IPS-18a (cell line): ENCODE data around the gene FLT3.

Source experiments
- H3K27ac ChIP-seq: one replicate; pipeline ENCODE4 v1.5.1; 2013; ENCODE audit warnings: low read length
- H3K27me3 ChIP-seq: one replicate; pipeline ENCODE4 v1.6.1; 2013; ENCODE audit warnings: mild to moderate bottlenecking, low read length; ENCODE audit not compliant: control insufficient read depth, insufficient read depth
- H3K36me3 ChIP-seq: one replicate; pipeline ENCODE4 v1.6.1; 2013; ENCODE audit warnings: low read depth, low read length; ENCODE audit not compliant: control insufficient read depth
- H3K4me1 ChIP-seq: one replicate; pipeline ENCODE4 v1.6.1; 2013; ENCODE audit warnings: low read depth, low read length; ENCODE audit not compliant: control insufficient read depth
- H3K4me3 ChIP-seq: one replicate; pipeline ENCODE4 v1.5.1; 2013; ENCODE audit warnings: low read length
- H3K9ac ChIP-seq: one replicate; pipeline ENCODE4 v1.6.1; 2013; ENCODE audit warnings: mild to moderate bottlenecking, low read length, moderate library complexity
- H3K9me3 ChIP-seq: one replicate; pipeline ENCODE4 v1.6.1; 2013; ENCODE audit warnings: low read depth, low read length; ENCODE audit not compliant: control insufficient read depth

Gene FLT3

GRCh38 chr13:27988520-27988919, 111.9 kb downstream of the FLT3 start, which contains the start of gene URAD:
Gene URAD (minus strand): TSS chr13:27988693. CDS start chr13:27988637, 56 bp downstream.
- Histone ChIP-seq H3K27me3 (peaks cover 50% of the 10 kb centered on the region), H3K4me3 (no peak within 1 kb of the TSS), H3K27ac (no peak within 1 kb of the TSS), H3K9me3 (no peaks in the 10 kb centered on the region), H3K36me3 (no peaks in the 10 kb centered on the region), H3K4me1 (no peaks in the 10 kb centered on the region), H3K9ac (no peak within 1 kb of the TSS)

GRCh38 chr13:27985600-27985999, 114.8 kb downstream of the FLT3 start:
- no peaks in the 10 kb centered on the region for H3K4me1 ChIP-seq
- no peak overlapping the region for H3K9ac ChIP-seq
- no peak overlapping the region for H3K27ac ChIP-seq
- H3K4me3 ChIP-seq: no peak overlapping the region
- no peaks in the 10 kb centered on the region for H3K9me3 ChIP-seq
- H3K27me3 ChIP-seq: peaks cover 79% of the 10 kb centered on the region
- no peaks in the 10 kb centered on the region for H3K36me3 ChIP-seq

- H3K9me3 ChIP-seq: no peaks in the 10 kb centered on the region
- no peaks in the 10 kb centered on the region for H3K36me3 ChIP-seq
- H3K27me3 ChIP-seq: peaks cover 98% of the 10 kb centered on the region
Observed at GRCh38 chr13:27982361-27982760, 118.0 kb downstream of the FLT3 start.

GRCh38 chr13:27981006-27981708, 119.2 kb downstream of the FLT3 start:
- Histone ChIP-seq H3K27ac (no peak overlapping the region), H3K27me3 (peaks cover 98% of the 10 kb centered on the region), H3K4me3 (no peak overlapping the region), H3K36me3 (no peaks in the 10 kb centered on the region), H3K4me1 (no peaks in the 10 kb centered on the region), H3K9me3 (peaks cover 3% of the 10 kb centered on the region), H3K9ac (no peak overlapping the region)

More at GRCh38 chr13:27982361-27982760, 118.0 kb downstream of the FLT3 start:
- no peaks in the 10 kb centered on the region for H3K4me1 ChIP-seq
- H3K4me3 ChIP-seq: no peak overlapping the region
- H3K9ac ChIP-seq: no peak overlapping the region
- H3K27ac ChIP-seq: no peak overlapping the region

GRCh38 chr13:27980280-27980998, 119.9 kb downstream of the FLT3 start:
- Histone ChIP-seq H3K9me3 (peaks cover 3% of the 10 kb centered on the region), H3K36me3 (no peaks in the 10 kb centered on the region), H3K4me1 (no peaks in the 10 kb centered on the region), H3K27me3 (peaks cover 98% of the 10 kb centered on the region), H3K9ac (no peak overlapping the region), H3K27ac (no peak overlapping the region), H3K4me3 (no peak overlapping the region)

GRCh38 chr13:27979765-27980279, 120.6 kb downstream of the FLT3 start:
- H3K9me3 ChIP-seq: peaks cover 3% of the 10 kb centered on the region
- H3K36me3 ChIP-seq: no peaks in the 10 kb centered on the region
- H3K27ac ChIP-seq: no peak overlapping the region
- no peaks in the 10 kb centered on the region for H3K4me1 ChIP-seq
- H3K27me3 ChIP-seq: peaks cover 100% of the 10 kb centered on the region
- H3K9ac ChIP-seq: no peak overlapping the region
- no peak overlapping the region for H3K4me3 ChIP-seq

- H3K9me3 ChIP-seq: peaks cover 3% of the 10 kb centered on the region
- H3K36me3 ChIP-seq: no peaks in the 10 kb centered on the region
- H3K9ac ChIP-seq: no peak overlapping the region
- no peak overlapping the region for H3K27ac ChIP-seq
- H3K27me3 ChIP-seq: peaks cover 100% of the 10 kb centered on the region
- no peaks in the 10 kb centered on the region for H3K4me1 ChIP-seq
- no peak overlapping the region for H3K4me3 ChIP-seq
Observed at GRCh38 chr13:27979001-27979643, 121.3 kb downstream of the FLT3 start.

GRCh38 chr13:27978301-27978968, 121.9 kb downstream of the FLT3 start:
- H3K4me3 ChIP-seq: no peak overlapping the region
- H3K36me3 ChIP-seq: no peaks in the 10 kb centered on the region
- peaks cover 3% of the 10 kb centered on the region for H3K9me3 ChIP-seq
- H3K27ac ChIP-seq: no peak overlapping the region
- no peaks in the 10 kb centered on the region for H3K4me1 ChIP-seq
- H3K27me3 ChIP-seq: peaks cover 100% of the 10 kb centered on the region
- H3K9ac ChIP-seq: no peak overlapping the region

GRCh38 chr13:27977476-27978300, 122.7 kb downstream of the FLT3 start:
- H3K27me3 ChIP-seq: peaks cover 100% of the 10 kb centered on the region
- H3K4me3 ChIP-seq: no peak overlapping the region
- no peak overlapping the region for H3K9ac ChIP-seq
- no peaks in the 10 kb centered on the region for H3K36me3 ChIP-seq
- H3K4me1 ChIP-seq: no peaks in the 10 kb centered on the region
- peaks cover 3% of the 10 kb centered on the region for H3K9me3 ChIP-seq
- H3K27ac ChIP-seq: no peak overlapping the region

GRCh38 chr13:27976362-27977091, 123.8 kb downstream of the FLT3 start:
- no peak overlapping the region for H3K9ac ChIP-seq
- H3K27me3 ChIP-seq: peaks cover 100% of the 10 kb centered on the region
- H3K4me1 ChIP-seq: peaks cover 4% of the 10 kb centered on the region
- no peak overlapping the region for H3K4me3 ChIP-seq
- peaks cover 3% of the 10 kb centered on the region for H3K9me3 ChIP-seq
- H3K36me3 ChIP-seq: no peaks in the 10 kb centered on the region
- H3K27ac ChIP-seq: no peak overlapping the region
